T-helper 2 cell (primary cell): Measurements from ENCODE around the gene UBAP1.

Source experiments
- DNase-seq, 5 experiments: peaks; one replicate each; pipeline versions ENCODE4 v3.0.0 to v3.0.0-alpha.2; 2012 to 2022
- total RNA-seq, 2 donors: gene quantifications; one replicate each; lab custom pipeline; 2026; lab: John Stamatoyannopoulos, UW

The UBAP1 gene
- 59.8 to 89.8 reads per million in 2 donors for total RNA-seq

DNA sequence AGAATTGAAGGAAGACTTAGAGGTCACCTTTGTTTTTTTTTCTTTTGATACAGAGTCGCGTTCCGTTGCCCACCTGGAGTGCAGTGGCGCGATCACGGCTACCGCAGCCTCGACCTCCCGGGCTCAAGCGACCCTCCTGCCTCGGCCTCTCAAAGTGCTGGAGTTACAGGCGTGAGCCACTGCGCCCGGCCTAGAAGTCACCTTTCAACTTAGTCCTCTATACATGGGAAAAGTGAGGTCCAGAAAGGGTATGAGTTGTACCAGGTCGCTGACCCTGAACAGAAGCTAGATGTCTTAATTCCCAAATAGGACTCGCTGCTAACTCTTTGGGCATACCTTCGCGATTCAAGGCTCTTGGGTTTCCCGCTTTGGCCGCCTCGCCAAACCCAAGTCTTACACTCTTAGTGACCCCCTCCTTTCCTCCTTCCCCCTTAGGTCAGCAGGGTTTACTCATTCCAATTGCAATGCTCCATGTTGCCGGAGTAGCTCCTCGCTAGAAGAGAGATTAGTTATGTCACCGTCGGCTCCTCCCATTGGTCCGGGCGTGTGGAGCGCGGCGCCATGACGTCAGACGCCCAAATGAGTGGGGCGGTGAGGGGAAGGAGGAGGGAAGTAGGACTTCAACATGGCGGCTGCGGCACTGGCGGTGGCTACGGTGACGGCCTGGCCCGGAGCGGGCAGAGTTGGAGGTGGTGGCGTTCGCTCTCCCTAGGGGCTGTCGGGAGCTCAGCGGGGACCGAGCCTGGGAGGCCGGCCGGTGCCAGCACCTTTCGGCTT lies at the start of gene UBAP1:
Gene UBAP1 (plus strand): TSS at position 608 of the 777 bp plus-strand sequence. CDS start 41,872 bp downstream, outside the sequence.
- peak; percentile 82 to 97 (median 94) for DNase-seq

DNA sequence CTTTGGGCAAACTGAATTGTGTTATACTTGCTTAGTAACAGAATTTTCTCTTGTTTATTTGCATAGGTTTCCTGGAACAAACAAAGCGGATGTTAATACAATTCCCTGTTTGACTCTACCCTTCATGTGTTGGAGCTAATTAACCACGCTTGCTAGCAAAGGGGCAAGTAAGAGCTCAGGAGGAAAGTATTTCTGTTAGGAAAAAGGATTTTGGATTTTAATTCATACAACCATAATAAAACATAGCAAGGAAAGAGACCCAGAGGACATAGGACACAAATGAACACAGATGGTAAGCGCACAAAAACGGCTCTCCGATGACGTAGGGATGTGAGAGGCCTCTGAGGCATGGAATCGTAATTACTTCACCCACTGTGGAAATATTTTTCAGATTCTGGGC lies 47.3 kb upstream of the UBAP1 start:
- DNase-seq, result no peak

DNA sequence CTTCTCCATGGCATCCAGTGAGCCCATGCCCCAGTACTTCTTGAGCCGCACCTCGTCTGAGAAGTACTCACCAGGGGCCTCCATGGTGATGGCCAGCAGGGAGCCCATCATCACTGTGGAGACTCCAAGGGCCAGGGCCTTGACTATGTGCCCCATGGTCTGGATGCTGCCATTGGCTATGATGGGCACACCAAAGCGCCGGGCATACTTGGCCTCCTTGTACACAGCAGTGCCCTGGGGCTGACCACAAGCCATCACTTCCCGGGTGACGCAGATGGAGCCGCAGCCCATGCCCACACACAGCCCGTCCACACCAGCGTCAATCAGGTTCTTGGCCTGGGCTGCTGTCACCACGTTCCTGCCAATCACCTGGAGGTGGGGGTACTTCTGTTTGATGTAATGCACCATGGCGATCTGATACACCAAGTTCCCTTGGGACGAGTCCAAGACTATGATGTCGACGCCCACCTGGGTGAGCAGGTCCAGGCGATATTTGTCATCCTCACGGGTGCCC lies 45.4 kb upstream of the UBAP1 start:
- DNase-seq, result no peak

DNA sequence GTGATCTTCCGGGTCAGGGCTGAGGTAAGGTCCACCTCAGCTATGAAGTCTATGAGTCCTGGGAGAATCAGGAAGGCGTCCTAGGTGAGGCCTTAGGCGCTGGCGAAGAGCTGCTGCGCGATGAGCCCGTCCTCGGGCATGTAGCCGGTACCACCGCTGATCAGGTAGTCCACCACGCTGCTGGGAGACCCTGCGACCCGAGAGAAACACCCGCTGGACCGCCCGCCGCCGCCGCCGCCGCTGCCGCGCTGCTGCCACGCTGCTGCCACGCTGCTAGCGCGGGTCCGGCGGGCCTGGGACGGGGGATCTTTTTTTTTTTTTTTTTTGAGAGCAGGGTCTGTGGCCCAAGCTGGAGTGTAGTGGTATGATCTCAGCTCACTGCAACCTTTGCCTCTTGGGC lies 44.3 kb upstream of the UBAP1 start:
- DNase-seq, result no peak

DNA sequence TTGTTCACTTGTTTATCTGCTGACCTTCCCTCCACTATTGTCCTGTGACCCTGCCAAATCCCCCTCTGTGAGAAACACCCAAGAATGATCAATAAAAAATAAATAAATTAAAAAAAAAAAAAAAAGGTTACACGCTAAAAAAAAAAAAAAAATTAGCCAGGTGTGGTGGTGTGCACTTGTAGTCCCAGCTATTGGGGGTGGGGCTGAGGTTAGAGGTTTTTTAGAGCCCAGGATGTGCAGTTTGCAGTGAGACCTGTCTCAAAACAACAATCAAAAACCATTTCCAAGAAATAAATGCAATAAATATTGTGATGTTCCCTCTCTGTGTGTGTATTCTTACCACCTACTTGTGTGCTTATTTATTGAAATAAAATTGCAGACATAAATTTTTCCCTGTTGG lies 40.2 kb upstream of the UBAP1 start:
- peak in 1 of 5 experiments; percentile 40 for DNase-seq

DNA sequence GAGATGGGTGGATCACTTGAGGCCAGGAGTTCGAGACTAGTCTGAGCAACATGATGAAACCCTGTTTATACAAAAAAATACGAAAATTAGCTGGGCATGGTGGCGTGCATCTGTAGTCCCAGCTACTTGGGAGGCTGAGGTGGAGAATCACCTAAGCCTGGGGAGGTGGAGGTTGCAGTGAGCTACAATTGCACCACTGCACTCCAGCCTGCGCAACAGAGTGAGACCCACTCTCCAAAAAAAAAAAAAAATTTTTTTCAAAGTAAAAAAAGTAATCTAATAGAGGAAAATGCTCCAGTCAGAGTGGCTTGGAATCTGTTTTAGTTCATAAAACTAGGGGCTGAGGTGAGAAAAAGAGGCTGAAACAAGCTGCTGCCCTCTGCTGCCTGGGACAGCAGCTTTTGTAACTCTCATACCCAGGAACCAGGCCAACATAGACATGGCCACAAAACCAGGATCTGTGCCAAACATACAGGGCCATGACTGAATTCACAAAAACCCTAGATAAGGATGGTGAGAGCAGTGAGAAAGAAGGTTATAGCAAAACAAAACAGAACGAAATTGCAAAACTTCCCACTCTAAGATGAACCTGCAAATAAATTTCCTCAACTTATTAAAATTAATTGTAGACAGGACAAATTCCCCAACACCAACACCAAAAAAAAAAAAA lies 39.2 kb upstream of the UBAP1 start:
- DNase-seq, result peak in 1 of 5 experiments; percentile 26

DNA sequence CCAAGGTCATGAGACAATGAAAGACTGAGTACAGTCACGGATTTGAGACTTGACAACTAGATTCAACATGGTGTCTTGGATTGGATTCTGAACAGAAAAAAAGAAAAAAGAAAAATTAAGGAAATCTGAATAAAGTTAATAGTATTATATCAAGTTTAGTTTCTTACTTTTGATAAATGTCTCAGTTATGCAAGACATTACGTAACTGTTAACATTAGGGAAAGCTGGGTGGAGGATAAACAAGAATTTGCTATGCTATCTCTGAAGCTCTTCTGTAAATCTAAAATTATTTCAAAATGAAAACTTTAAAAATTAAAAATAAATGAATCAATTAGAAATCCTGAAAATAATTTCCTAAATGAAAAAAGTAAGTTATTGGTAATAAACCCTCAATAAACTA lies 38.0 kb upstream of the UBAP1 start:
- DNase-seq, result no peak

DNA sequence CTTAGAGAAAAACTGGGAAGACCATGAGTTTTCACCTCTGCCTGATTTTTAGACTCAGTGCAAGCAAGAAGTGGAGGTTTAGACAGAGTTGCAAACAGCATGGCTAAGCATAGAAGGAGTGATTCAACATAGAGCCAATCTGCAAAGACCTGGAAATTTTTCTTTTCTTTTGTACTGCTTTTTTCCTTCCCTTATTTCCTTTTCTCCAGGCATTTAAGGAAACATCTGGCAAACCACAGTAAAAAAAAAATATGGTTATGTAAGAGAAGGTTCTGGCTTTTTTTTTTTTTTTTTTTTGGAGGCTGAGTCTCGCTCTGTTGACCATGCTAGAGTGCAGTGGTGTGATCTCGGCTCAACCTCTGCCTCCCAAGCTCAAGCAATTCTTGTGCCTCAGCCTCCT lies 35.7 kb upstream of the UBAP1 start:
- no peak for DNase-seq

DNA sequence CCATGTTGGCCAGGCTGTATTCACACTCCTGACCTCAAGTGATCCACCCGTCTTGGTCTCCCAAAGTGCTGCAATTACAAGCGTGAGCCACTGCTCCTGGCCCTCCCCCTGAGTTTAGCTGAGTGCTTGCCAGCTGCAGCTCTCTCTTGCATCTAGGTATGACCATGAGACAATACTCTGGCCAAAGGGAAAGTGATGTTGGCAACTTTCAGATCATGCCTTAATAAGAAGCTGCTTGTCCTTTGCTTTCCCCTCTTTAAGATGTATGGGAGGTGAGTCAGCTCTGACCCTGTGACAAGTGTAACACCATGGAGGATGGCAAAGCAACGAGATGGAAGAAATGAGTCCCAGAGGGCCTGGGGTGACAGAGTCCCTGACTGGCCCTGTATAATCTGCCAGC lies 33.7 kb upstream of the UBAP1 start:
- no peak for DNase-seq

DNA sequence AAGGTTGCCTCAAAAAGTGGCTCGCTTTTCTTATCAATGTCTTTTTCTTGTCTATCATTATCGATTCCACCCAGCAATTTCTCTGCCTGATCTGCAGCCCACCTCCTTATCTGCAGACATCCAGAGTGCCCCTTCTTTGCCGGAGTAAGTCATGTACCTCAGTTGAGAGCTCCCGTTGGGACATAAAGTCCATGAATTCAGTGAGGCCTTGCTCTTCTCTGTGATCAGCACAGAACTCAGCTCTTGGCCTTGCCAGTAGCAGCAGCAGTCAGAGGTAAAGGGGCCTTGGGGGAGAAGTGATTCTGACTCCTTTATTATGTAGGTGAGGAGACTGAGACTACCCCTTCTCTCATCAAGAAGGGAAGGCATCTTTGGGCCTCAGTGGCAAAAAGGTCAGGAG lies 27.4 kb upstream of the UBAP1 start:
- DNase-seq, result no peak

DNA sequence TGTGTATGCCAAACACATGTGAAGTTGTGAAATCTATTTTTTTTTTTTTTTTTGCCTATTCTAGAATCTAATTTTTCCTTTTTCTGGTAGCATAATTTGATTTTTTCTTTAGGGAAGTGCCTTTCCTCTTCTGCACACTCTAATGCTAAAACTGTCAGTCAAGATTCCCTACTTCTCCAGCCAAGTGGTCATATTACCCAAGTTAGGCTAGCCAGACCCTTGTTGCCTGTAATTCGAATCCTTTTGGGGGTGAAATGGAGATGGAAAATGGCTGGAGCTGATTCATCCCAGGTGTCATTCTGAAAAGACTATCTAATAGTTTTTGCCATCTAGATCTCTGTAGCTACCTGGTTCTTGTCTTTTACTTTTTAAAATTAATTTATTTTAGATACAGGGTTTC lies 24.8 kb upstream of the UBAP1 start:
- DNase-seq, result no peak

DNA sequence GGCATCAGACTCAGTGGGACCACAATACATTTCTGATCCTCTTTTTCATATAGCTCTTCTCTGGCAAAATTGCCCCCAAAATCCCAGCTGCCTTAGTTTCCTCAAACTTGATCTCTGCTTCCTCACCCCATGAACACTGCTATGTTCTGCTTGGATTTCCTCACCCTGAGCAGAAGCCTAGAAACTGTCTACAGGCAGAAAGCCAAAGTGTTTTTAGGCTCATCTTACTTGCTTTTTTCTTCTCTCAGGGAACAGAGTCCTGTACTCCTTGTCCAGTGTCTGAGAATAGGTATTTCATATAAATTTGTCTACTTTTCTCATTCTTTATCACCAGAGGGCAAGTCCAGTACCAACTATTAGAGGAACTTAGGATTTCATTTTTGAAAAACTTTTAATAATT lies 21.5 kb upstream of the UBAP1 start:
- no peak for DNase-seq

DNA sequence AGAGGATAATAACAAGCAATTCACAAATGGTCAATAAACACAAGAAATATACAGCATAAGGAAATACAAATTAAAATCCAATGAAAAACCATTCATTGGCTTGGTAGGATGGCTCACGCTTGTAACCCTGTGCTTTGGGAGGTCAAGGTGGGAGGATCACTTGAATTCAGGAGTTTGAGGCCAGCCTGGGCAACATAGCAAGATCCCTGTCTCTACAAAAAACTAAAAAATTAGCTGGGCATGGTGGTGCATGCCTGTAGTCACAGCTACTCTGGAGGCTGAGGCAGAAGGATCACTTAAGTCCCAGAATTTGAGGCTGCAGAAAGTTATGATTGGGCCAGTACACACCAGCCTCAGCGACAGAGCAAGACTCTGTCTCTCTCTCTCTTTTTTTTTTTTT lies 20.9 kb upstream of the UBAP1 start:
- no peak for DNase-seq

DNA sequence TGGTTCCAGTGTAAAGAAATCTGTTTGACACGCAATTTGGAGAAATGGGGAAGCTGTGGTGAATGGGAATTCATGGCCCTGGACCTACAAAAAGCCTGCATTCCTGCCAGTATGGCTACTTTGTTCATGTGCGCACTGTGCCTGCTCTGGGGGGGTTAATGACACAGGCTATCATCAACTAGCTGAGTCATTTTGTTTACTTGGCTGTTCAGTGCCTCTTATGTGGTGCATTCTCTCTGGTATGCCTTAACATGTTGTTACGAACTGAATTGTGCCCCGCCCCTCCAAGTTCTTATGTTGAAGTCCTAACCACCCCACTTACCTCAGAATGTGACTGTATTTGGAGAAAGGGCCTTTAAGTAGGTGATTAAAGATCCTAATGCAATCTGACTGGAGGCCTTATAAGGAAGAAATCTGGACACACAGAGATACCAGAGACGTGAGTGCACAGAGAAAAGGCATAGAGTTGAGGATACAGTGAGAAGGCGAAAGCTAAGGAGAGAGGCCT lies 20.4 kb upstream of the UBAP1 start:
- DNase-seq, result peak in 1 of 5 experiments; percentile 10

DNA sequence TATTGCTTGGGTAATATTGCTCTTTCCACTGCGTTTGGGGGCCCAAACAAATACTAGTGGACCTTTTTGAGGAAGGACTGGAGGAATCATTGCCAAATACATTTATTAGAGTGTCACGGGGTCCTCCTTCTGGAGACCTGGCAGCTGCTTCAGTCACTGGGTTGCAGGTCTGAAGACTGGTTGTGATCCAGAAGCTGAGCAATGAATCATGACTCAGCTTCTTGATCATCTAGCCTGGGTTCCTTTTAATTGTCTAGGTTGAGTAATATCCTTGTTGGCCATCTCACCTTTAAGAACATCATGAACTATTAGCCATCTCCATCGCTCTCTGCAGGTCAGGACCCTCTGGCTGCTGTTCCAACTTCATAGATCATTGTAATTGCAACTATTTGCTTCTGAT lies 15.4 kb upstream of the UBAP1 start:
- DNase-seq, result no peak

DNA sequence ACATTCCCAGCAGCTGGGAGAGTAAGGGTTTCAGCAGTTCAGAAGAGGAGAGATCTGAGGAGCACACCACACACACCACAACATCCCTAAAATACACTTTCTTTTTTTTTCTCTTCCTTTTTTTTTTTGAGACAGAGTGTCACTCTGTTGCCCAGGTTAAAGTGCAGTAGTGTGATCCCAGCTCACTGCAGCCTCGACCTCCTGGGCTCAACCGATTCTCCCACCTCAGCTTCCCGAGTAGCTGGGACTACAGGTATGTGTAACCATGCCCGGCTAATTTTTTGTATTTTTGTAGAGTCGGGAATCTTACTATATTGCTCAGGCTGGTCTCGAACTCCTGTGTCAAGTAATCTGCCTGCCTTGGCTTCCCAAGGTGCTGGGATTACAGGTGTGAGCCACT lies 9.7 kb upstream of the UBAP1 start:
- DNase-seq, result no peak

DNA sequence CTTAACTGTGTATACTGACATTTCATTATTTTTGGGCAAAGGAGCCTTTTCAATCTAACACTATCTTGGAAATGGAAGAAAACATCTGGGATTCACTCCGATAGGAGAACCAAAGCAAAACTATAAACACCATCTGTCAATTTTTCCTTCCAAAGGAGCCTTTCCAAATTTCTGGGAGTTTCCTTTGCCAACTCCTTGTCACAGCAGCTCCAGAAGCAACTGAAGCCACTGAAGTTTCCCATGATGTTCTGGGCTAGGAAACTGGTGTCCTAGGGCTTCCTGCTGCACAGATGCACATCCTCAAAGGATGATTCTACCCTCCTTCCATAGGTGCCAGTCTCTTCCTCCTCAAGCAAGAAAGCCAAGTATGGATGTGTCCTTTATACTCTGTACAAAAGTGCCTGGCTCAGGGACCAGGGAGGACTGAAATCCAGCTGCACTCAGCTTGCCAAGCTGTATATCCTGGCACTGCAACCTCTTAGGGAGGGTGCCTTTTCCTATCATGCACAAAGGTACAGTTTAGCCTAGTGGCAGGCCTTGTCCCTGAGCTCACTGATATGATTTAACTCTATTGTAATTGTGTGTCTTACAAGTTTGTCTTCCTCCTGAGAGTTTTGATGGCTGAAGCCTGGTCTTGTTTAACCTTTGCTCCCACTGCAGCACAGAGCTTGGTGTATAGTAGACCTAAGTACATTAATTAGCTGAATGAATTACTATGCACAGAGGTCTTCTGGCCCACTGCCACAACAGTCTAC lies 8.4 kb upstream of the UBAP1 start:
- DNase-seq, result no peak

DNA sequence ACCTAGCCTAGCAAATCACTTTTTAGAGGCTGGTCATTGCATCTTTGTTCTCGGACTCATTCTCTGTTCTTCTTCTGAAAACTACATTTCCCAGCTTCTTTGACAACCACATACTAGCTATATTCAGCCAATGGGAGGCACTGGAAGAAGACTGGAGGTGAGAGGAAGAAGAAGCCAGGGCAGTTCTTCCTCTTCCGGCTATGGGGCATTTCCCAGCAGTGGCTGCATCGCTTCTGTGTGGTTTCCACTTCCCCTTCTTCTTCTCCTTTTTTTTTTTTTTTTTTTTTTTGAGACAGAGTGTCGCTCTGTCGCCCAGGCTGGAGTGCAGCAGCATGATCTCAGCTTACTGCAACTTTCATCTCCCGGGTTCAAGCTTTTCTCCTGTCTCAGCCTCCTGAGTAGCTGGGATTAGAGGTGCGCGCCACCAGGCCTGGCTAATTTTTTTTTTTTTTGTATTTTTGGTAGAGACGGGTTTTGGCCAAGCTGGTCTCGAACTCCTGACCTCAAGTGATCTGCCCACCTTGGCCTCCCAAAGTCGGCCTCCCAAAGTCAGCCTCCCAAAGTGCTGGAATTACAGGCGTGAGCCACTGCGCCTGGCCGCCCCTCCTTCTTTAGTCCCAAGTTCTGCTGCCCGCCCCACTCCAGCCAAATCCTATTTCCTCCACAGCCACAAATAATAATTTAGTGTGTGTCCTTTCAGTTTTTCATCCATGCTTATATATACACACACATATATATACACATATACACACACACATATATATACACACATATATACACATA lies 6.9 kb upstream of the UBAP1 start:
- peak in 3 of 5 experiments; percentile 10 to 88 (median 36) for DNase-seq

DNA sequence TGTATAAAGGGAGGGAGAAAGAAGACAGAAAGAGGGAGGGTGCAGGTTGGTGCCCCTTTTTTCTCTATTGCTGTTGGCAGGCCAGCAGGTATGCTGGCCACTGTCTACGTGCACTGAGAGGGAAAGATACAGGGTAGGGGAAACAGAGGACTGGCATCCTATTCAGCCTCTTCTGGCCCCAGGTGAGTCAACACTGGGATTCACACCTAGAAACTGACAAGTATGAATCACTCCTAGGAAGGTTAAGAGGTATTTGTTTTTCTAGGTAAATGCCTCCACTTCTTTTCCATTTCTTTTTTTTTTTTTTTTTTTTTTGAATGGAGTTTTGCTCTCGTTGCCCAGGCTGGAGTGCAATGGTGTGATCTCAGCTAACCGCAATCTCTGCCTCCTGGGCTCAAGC lies 2.8 kb upstream of the UBAP1 start:
- DNase-seq, result no peak

DNA sequence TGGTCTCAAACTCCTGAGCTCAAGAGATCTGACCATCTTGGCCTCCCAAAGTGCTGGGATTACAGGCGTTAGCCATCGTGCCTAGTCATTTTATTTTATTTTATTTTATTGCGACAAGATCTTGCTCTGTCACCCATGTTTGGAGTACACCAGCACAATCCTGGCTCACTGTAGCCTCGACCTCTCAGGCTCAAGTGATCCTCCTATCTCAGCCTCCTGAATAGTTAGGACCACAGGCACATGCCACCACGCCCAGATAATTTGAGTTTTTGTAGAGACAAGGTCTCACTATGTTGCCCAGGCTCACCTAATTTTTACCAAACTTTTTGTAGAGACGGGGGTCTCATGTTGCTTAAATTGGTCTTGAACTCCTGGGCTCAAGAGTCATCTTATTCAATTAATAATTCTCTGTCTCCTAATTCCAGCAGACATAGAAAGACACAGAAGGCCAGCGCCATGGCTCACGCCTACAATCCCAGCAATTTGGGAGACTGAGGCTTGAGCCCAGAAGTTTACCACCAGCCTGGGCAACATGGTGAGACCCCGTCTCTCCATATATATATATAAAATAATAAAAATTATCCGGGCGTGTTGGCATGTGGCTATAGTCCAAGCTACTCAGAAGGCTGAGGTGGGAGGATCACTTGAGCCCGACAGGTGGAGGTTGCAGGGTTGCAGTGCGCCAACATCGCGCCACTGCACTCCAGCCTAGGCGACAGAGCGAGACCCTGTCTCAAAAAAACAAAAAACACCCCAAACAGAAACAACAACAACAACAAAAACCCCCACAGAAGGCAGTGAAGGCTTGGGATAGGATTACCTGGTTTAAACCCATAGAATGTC lies 1.0 kb upstream of the UBAP1 start:
- no peak for DNase-seq
